Measurements from ENCODE around the gene MAN1A2. TPM values are rescaled to one million over a fixed set of nuclear protein-coding genes. Genes with fewer than 3 reads are reported as not detected.
A peak's percentile ranks its signal among the peaks of the same experiment; 100 is the strongest.
"Not testable (repeated sequence)": the region's sequence is repeated elsewhere in the genome, so short reads cannot be mapped to it uniquely, and the experiment has no call there.

Gene MAN1A2
- 37.4 TPM for total RNA-seq

GRCh38 chr1:117367046-117368025, at the start of gene MAN1A2:
MAN1A2 (plus strand) TSS chr1:117367449; CDS start chr1:117368184, 735 bp downstream.
- peak; percentile 44 for DNase-seq

DNA sequence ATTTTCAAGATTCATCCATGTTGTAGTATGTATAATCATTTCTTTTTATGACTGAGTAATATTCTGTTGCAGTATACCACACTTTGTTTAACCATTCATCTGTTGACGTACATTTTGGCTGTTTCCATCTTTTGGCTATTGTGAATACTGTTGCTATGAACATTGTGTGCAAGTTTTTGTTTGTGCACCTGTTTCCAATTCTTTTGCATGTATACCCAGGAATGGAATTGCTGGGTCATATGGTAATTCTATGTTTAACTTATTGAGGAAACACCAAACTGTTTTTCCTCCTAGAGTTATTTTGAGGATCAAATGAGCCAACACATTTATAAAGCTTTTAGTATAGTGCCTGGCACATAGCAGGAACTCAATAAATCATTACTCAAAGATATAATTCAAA, 49.2 kb upstream of the MAN1A2 start:
- DNase-seq, result no peak

DNA sequence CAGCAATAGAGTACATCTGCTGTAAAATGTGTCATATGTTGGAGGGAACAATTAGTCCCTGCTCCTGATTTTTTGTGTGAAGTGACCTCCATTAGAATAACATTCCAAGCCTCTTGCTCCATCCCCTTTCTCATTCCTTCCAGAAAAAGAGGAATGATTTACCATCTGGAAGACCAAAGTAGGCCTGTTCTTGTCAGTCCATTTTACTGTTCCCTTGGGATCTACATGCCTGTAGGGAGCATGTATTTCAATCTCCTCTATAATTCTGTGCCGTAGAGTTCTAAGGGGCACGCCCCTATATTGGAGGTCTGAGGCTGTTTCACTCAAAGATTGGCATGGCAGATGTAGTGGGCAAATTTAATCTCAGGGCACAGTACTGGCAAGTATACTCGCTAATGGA, 48.8 kb upstream of the MAN1A2 start:
- no peak for DNase-seq

DNA sequence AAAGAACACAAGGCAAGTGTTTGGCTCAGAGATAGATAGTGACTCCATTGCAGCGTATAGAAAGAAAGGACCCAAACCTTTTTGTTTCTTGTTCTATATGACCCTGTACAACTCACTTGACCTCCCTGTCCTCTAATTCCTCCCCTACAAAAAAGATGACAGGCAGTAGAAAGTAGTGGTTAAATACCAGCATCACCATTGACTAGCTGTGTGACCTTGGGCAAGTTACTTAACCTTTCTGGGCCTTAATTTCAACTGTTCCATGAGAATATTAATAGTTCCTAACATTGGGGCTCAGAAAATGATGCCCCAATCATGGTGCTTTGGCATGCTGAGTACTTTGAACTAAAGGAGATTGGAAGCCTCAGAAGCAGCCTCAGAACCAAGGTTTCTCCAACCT, 46.7 kb upstream of the MAN1A2 start:
- no peak for DNase-seq

GRCh38 chr1:117321680-117322609, 45.3 kb upstream of the MAN1A2 start:
- peak; percentile 51 for DNase-seq

GRCh38 chr1:117324357-117324756, 42.9 kb upstream of the MAN1A2 start:
- no peak for DNase-seq

- DNase-seq, result not testable (repeated sequence)
Observed at GRCh38 chr1:117326035-117326434, 41.2 kb upstream of the MAN1A2 start.

GRCh38 chr1:117327011-117327410, 40.2 kb upstream of the MAN1A2 start:
- DNase-seq, result no peak

- no peak for DNase-seq
Observed at GRCh38 chr1:117335376-117336086, 31.7 kb upstream of the MAN1A2 start.

DNA sequence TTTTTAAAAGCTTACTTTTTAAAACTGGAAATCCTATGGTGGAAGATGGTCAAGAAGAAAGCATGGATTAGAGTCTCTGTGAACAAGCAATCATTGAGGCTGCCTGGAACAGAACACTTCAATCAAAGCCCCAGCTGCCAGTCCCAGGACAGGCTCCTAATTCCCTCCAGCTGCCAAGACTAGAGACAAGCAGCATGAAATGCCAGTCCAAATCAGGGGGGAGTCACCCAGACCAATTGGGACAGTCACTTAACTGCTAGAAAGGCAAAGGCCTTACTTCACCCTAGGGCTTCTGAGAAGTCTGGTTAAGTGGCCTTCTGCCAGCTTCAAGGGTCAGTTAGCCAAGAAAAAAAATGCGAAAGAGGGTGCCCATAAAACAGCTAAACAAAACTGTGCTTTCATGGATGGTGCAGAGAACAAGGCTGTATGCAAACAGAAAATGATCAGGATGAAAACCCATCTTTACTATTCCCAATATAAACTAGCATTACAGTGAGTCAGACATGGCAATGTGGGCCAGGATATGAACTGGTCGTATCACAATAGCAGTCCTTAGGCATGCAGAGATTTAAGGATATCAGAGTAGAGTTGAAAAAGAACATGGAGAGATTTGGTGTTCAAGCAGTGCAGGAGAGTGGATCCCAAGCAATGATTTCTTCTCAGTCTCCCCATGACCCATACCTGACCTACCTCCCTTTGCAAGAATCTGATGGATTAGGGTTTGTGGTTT, 31.0 kb upstream of the MAN1A2 start:
- no peak for DNase-seq

DNA sequence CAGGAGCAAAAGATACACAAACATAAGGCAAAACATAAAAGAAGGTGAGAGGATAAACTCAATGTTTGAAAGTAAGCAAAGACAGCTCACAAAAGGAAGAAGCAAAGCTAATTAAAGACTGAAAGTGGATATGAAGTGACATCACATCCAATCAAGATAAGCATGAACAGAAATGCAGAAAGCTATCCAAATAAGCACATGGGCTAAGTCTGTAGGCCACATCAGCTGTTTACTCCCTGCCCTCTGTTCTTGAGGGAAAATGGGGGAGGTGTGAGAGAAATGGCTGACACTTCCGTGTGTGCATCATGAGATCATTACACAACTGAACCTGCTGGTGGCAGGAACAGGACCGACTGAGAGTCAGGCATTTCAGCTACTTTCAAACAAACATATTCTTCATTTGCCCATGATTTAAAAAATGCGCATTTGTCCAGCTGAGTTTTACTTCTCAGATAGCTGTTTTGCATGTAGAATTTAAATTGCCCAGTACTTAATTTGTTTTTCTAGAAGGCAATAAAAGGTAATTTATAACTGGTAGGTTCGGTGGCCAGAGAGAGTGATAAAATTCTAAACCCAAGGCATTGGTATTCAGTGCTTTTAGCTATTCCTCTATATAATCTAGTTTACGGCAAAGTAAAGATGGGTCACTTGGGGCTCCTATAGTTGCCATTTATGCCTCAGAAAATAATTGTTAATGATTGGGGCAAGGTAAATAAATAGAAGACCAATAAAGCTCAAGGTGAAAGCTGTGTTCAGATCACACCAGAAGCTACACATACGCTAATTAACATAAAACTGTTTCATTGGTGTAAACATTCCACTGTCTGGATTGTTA, 27.2 kb upstream of the MAN1A2 start:
- DNase-seq, result no peak

DNA sequence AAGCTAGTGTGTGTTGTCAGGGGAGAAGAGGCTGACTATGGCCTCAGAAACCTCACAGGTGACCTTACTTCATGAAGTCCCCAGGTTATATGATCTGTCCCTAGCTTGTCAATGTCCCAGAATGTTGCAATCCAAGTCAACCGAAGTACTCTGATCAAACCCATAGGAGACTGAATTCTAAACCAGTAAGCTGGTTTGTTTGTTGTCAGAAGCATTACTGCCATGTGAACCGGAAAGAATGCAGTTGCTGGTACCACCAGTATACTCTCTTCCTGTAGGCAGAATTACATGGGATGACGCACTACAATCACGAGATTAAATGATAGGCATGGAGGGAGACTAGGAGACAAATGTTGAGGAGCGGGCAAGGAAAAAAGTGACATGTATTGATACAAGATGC, 26.1 kb upstream of the MAN1A2 start:
- no peak for DNase-seq

DNA sequence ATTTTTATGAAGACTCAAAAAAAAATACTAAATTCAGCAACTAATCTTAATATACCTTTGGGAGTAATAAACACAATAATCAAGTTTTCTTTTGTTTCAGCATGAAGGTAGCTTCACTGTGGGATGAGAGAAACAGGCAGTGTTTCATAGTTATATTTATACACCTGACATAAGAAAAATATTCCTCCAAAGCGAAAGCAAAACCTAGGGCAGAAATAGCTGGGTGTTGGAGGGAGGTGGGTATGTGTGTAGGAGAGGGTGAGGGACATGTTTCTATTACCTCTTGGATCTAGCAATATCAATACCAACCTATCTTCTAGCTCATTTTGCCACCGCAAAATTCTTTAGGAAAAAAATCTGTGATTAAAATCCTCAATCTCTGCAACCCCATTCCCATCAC, 24.9 kb upstream of the MAN1A2 start:
- DNase-seq, result no peak

- no peak for DNase-seq
Observed at GRCh38 chr1:117346206-117346928, 20.9 kb upstream of the MAN1A2 start.

DNA sequence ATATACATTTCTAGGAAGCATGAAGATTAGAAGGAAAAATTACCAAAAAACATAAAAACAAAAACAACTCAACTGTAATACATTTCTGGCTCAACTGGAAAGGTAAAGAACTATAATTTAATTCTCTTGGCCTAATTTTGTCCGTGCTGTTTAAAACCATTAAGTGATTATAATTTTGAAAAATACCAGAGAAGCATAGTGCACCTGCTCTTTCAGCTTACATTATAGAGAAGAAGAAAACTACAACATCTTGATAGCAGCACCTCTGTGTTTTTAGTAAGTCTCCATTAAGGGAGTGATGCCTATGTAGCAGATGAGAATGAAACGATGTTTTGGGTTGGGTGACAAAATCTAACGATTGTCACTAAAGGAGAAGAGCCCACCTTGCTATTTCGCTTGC, 19.3 kb upstream of the MAN1A2 start:
- no peak for DNase-seq

DNA sequence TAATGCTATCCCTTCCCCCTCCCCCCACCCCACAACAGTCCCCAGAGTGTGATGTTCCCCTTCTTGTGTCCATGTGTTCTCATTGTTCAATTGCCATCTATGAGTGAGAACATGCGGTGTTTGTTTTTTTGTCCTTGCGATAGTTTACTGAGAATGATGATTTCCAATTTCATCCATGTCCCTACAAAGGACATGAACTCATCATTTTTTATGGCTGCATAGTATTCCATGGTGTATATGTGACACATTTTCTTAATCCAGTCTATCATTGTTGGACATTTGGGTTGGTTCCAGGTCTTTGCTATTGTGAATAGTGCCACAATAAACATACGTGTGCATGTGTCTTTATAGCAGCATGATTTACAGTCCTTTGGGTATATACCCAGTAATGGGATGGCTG, 14.6 kb upstream of the MAN1A2 start:
- DNase-seq, result not testable (repeated sequence)

- DNase-seq, result not testable (repeated sequence)
Observed at GRCh38 chr1:117357833-117358603, 9.2 kb upstream of the MAN1A2 start.

DNA sequence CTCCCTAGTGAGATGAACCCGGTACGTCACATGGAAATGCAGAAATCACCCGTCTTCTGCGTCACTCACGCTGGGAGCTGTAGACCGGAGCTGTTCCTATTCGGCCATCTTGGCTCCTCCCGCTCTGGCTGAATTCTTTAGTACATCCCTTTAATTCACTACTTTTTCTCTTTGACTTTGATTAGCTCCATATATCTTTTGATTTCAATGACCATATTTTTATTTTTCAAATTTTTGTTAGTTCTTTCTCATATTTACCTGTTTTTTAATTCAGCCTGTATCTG, 8.7 kb upstream of the MAN1A2 start:
- not testable (repeated sequence) for DNase-seq

DNA sequence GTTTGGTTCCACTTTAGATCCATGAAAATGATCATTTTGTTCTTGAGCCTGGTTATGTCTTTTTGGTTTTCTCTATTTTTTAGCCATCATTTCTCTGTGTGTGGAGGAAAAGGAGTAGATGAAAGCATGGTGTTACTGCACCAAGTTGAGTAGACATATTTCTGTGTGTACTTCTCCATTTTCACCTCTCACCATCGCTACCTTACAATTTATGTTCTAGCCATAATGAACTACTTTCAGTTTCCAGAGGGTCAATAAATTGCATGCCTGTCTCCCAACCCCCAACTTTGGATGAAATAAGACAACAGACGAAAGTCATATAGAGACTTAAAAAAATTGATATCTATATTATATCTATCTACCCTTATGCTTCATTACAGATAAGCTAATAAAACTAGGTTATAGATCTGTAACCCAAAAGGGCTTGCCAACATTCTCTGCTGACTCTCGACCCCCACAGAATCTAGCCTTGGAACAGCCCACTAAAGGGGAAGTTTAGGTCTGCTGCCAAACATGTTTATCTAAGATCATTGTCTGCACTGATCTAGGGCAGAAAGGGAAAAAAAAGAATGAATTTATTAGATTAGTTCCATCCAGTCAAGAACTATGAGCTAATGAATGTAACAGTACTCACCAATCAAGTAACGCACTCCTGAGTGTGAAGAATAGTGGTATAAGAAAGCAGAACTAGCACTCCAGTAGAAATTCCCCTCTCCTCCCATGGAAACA, 7.5 kb upstream of the MAN1A2 start:
- DNase-seq, result no peak

Data from skin of body (tissue), 2 donors.